ENCODE results near the gene CBLN1.

GRCh38 chr16:49250689-49251088 lies 30.9 kb downstream of the CBLN1 start:
- TF ChIP-seq CTCF (conservative IDR thresholded peaks at IDR 0.05; ENCODE audit: low read depth, low read length) (no peak), MAFK (IDR thresholded peaks at IDR 0.05; ENCODE audit: low read depth, low read length) (no peak), BHLHE40 (IDR thresholded peaks at IDR 0.05; ENCODE audit: low read depth, low read length) (no peak), FOS (IDR thresholded peaks at IDR 0.05; ENCODE audit: low read depth, low read length) (no peak), POLR2A (IDR thresholded peaks at IDR 0.05; ENCODE audit: low read depth, low read length) (no peak), RCOR1 (IDR thresholded peaks at IDR 0.05; ENCODE audit: insufficient replicate concordance, low read length) (no peak)
- TF ChIP-seq, protein P1, sequence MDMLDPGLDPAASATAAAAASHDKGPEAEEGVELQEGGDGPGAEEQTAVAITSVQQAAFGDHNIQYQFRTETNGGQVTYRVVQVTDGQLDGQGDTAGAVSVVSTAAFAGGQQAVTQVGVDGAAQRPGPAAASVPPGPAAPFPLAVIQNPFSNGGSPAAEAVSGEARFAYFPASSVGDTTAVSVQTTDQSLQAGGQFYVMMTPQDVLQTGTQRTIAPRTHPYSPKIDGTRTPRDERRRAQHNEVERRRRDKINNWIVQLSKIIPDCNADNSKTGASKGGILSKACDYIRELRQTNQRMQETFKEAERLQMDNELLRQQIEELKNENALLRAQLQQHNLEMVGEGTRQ (IDR thresholded peaks at IDR 0.05; ENCODE audit: low read depth, low read length): no peak
